Activated B cell treated with CpG ODN at 0.5 μM for 24 hours (primary cell): ENCODE data around the gene PSKH1. TPM values are rescaled to one million over a fixed set of nuclear protein-coding genes. Genes with fewer than 3 reads are reported as not detected.
A peak's percentile ranks its signal among the peaks of the same experiment; 100 is the strongest.

Source experiments
- ATAC-seq: fragments of 200-7000 bp; cut with Tn5 transposase; one replicate; pipeline ENCODE4 v1.10.0; 2021; ENCODE audit warnings: low read depth, mild to moderate bottlenecking, moderate library complexity
- CTCF ChIA-PET: fragments of 350-600 bp; sonication (Branson Sonifier 250); formaldehyde crosslinking; loops from one replicate; lab custom pipeline; 2021; ENCODE audit warnings: antibody characterized with exemption; lab: Charles Lee
- POLR2A ChIA-PET: fragments of 350-600 bp; sonication (Branson Sonifier 250); formaldehyde crosslinking; loops from one replicate; lab custom pipeline; 2021; ENCODE audit warnings: antibody characterized with exemption; lab: Charles Lee
- DNase-seq: peaks from one replicate; pipeline ENCODE4 v3.0.0; 2022
- H3K27ac Mint-ChIP-seq: one replicate; pipeline ENCODE4 v1.8.0; 2020; ENCODE audit warnings: mixed read lengths
- H3K27me3 Mint-ChIP-seq: one replicate; pipeline ENCODE4 v1.8.0; 2021; ENCODE audit warnings: mixed read lengths
- H3K36me3 Mint-ChIP-seq: one replicate; pipeline ENCODE4 v1.8.0; 2021; ENCODE audit warnings: low read depth, mixed read lengths
- H3K4me1 Mint-ChIP-seq: one replicate; pipeline ENCODE4 v1.8.0; 2021; ENCODE audit warnings: mixed read lengths
- H3K4me3 Mint-ChIP-seq: one replicate; pipeline ENCODE4 v1.8.0; 2020; ENCODE audit warnings: mild to moderate bottlenecking, mixed read lengths
- H3K9me3 Mint-ChIP-seq: one replicate; pipeline ENCODE4 v1.8.0; 2020; ENCODE audit warnings: mixed read lengths
- CTCF ChIP-seq: fragments of 200-600 bp; IDR thresholded peaks from one replicate; pipeline ENCODE4 v1.8.0; 2022; ENCODE audit warnings: antibody characterized with exemption, mild to moderate bottlenecking
- intact Hi-C: fragments of 100-400 bp; cut with micrococcal nuclease; formaldehyde crosslinking; loops from one replicate; pipeline ENCODE4 v1.15.1; 2024
- total RNA-seq: library from RNA; stranded (reverse); gene quantifications from 2 replicates; pipeline ENCODE4 v1.2.3, GENCODE V29; 2022

Gene PSKH1
- total RNA-seq, 1 donor from 2014 or later, result 22.0 TPM

GRCh38 chr16:67865318-67865717 is 27.7 kb upstream of the PSKH1 start:
- Mint-ChIP-seq H3K4me3 (no peak overlapping the region), H3K9me3 (no peaks in the 10 kb centered on the region), H3K27ac (no peak overlapping the region), H3K27me3 (no peaks in the 10 kb centered on the region), H3K36me3 (peaks cover 48% of the 10 kb centered on the region), H3K4me1 (peaks cover 6% of the 10 kb centered on the region)
- ATAC-seq (peak; percentile 57), DNase-seq (no peak)
- ChIA-PET CTCF (interaction anchor here (1.0 to 2.0 kb wide), 4 partner anchors 11 to 193 kb away, joined by 3 to 23 read pairs (median 4); no protein-coding TSS in a partner anchor), POLR2A (interaction anchor here (0.6 to 0.7 kb wide), 2 partner anchors 47 to 202 kb away, joined by 4 read pairs; no protein-coding TSS in a partner anchor)
- intact Hi-C loops, result loop anchor here (1.0 kb wide), 2 partner anchors 49 to 193 kb away; no protein-coding TSS in a partner anchor
- no peak for TF ChIP-seq CTCF

GRCh38 chr16:67868290-67868689 is 24.8 kb upstream of the PSKH1 start:
- POLR2A ChIA-PET, result no interaction called here
- intact Hi-C loops, result no loop called here
- DNase-seq, result no peak
- peaks cover 46% of the 10 kb centered on the region for H3K36me3 Mint-ChIP-seq
- no peak overlapping the region for H3K27ac Mint-ChIP-seq
- CTCF ChIA-PET, result no interaction called here
- TF ChIP-seq CTCF, result no peak
- no peaks in the 10 kb centered on the region for H3K9me3 Mint-ChIP-seq
- no peak overlapping the region for H3K4me3 Mint-ChIP-seq
- peaks cover 16% of the 10 kb centered on the region for H3K4me1 Mint-ChIP-seq
- H3K27me3 Mint-ChIP-seq, result no peaks in the 10 kb centered on the region
- ATAC-seq, result no peak

GRCh38 chr16:67869653-67870052 is 23.4 kb upstream of the PSKH1 start:
- ChIA-PET CTCF (no interaction called here), POLR2A (interaction anchor here (0.6 to 0.7 kb wide), 2 partner anchors 46 to 195 kb away, joined by 3 to 5 read pairs; no protein-coding TSS in a partner anchor)
- Mint-ChIP-seq H3K9me3 (no peaks in the 10 kb centered on the region), H3K27ac (no peak overlapping the region), H3K4me1 (peaks cover 25% of the 10 kb centered on the region), H3K27me3 (no peaks in the 10 kb centered on the region), H3K4me3 (no peak overlapping the region), H3K36me3 (peaks cover 43% of the 10 kb centered on the region)
- DNase-seq, result no peak
- no peak for TF ChIP-seq CTCF
- intact Hi-C loops, result no loop called here
- ATAC-seq, result no peak

- Mint-ChIP-seq H3K36me3 (peaks cover 36% of the 10 kb centered on the region), H3K4me3 (no peak overlapping the region), H3K27ac (no peak overlapping the region), H3K27me3 (no peaks in the 10 kb centered on the region), H3K9me3 (no peaks in the 10 kb centered on the region), H3K4me1 (peaks cover 36% of the 10 kb centered on the region)
- ChIA-PET POLR2A (interaction anchor here (1.0 to 1.6 kb wide), 3 partner anchors 25 to 214 kb away, joined by 3 to 6 read pairs (median 4); partner anchors contain the start of genes NFATC3 and PSMB10), CTCF (interaction anchor here (1.4 kb wide), 1 partner anchor 13 kb away, joined by 6 read pairs; no protein-coding TSS in a partner anchor)
- ATAC-seq (no peak), DNase-seq (no peak)
- intact Hi-C loops, result no loop called here
- TF ChIP-seq CTCF, result no peak
Observed at GRCh38 chr16:67871256-67871655, 21.8 kb upstream of the PSKH1 start.

GRCh38 chr16:67872131-67872630 is 20.9 kb upstream of the PSKH1 start:
- TF ChIP-seq CTCF, result no peak
- ATAC-seq, result no peak
- peak overlapping the region; percentile 90 for H3K4me3 Mint-ChIP-seq
- peaks cover 37% of the 10 kb centered on the region for H3K36me3 Mint-ChIP-seq
- no peaks in the 10 kb centered on the region for H3K9me3 Mint-ChIP-seq
- no peak for DNase-seq
- peak overlapping the region; percentile 84 for H3K27ac Mint-ChIP-seq
- peaks cover 36% of the 10 kb centered on the region for H3K4me1 Mint-ChIP-seq
- no peaks in the 10 kb centered on the region for H3K27me3 Mint-ChIP-seq
- CTCF ChIA-PET, result interaction anchor here (1.4 kb wide), 1 partner anchor 12 kb away, joined by 6 read pairs; no protein-coding TSS in a partner anchor
- intact Hi-C loops, result loop anchor here (1.0 to 2.0 kb wide), 4 partner anchors 21 to 63 kb away; partner anchors contain the start of genes NUTF2 and PSKH1
- POLR2A ChIA-PET, result interaction anchor here (1.0 to 1.6 kb wide), 3 partner anchors 26 to 213 kb away, joined by 3 to 6 read pairs (median 4); partner anchors contain the start of genes NFATC3 and PSMB10
